Bronchial epithelial cell (primary cell): ENCODE measurements around the gene PTEN. TPM values are rescaled to one million over a fixed set of nuclear protein-coding genes. Genes with fewer than 3 reads are reported as not detected.
"Not testable (repeated sequence)": the region's sequence is repeated elsewhere in the genome, so short reads cannot be mapped to it uniquely, and the experiment has no call there.

Experiments used
- DNase-seq: peaks from one replicate; pipeline ENCODE4 v3.0.0-alpha.2; 2010; ENCODE audit warnings: low read depth
- FAIRE-seq: peaks from 2 replicates; lab custom pipeline; 2011; peaks lifted over from hg19 to GRCh38; lab: Jason Lieb, UNC
- H3K27me3 ChIP-seq: 2 replicates; pipeline ENCODE4 v1.5.1; 2011; ENCODE audit warnings: low read length; ENCODE audit not compliant: control insufficient read depth, insufficient read depth
- H3K36me3 ChIP-seq: 2 replicates; pipeline ENCODE4 v1.5.1; 2011; ENCODE audit warnings: low read length; ENCODE audit not compliant: control insufficient read depth, insufficient read depth
- H3K4me3 ChIP-seq: 2 replicates; pipeline ENCODE4 v1.5.1; 2011; ENCODE audit warnings: mild to moderate bottlenecking, low read depth, low read length, control low read depth
- total RNA-seq: library from RNA; depleted of rRNA; stranded (reverse); fragments of >200 nt; gene quantifications from 2 replicates; pipeline ENCODE4 v1.2.1, GENCODE V29; 2014
- TF ChIP-seq, protein P1 (sequence below): IDR thresholded peaks from 2 replicates; pipeline ENCODE4 v1.5.1; 2011; ENCODE audit warnings: mild to moderate bottlenecking, moderate library complexity, low read length, control low read depth, inconsistent platforms; ENCODE audit not compliant: insufficient read depth, severe bottlenecking

Gene PTEN
- total RNA-seq, 1 donor from 2014 or later, result 90.0 TPM

DNA sequence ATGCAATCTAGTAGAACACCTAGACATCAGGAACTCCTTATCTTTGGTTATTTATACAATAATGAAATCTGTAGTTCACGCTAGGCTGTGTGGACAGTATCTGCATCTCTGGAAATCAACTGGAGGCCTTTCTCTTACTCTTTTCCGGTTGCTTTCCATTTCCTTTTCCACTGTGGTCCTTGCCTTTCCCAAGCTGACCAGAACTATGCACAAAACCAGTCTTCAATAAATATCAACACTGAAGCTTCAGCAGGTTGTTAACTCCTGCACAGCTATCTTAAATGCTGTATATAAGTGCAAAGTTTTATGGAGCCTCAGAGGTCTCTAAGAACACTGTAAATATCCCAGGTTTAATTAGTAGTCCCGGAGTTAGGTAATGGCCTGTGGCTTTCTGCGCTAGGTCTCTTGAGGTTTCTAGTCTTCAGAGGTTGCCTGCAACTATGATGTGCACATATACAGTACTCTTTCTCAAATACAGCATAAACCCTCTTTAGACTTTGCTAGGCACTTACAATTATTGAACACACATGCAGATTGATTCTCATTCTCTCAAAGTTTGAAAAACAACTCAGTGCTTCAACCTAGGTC is 2.5 kb upstream of the PTEN start:
- TF ChIP-seq, protein P1, sequence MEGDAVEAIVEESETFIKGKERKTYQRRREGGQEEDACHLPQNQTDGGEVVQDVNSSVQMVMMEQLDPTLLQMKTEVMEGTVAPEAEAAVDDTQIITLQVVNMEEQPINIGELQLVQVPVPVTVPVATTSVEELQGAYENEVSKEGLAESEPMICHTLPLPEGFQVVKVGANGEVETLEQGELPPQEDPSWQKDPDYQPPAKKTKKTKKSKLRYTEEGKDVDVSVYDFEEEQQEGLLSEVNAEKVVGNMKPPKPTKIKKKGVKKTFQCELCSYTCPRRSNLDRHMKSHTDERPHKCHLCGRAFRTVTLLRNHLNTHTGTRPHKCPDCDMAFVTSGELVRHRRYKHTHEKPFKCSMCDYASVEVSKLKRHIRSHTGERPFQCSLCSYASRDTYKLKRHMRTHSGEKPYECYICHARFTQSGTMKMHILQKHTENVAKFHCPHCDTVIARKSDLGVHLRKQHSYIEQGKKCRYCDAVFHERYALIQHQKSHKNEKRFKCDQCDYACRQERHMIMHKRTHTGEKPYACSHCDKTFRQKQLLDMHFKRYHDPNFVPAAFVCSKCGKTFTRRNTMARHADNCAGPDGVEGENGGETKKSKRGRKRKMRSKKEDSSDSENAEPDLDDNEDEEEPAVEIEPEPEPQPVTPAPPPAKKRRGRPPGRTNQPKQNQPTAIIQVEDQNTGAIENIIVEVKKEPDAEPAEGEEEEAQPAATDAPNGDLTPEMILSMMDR, result no peak
- Histone ChIP-seq H3K27me3 (no peaks in the 10 kb centered on the region), H3K4me3 (no peak overlapping the region), H3K36me3 (no peaks in the 10 kb centered on the region)
- DNase-seq, result no peak
- FAIRE-seq, result no peak

DNA sequence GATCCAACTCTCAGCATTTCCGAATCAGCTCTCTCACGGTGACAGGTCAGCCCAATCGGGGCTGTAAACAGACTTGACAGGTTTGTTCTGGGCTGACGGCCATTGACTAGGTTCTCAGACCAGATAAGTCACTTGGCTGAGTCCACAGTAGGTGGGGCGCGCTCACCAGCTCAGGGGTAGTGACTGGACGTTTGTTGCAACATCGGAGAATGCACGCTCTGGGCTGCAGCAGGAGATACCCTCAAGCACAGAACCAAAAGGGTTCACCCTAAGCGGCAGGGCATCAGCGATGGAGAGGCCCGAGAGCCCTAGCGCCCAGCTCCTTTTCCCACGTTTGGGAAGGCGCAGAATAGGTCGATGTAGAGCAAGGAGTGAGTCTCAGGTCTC is 1.9 kb upstream of the PTEN start:
- FAIRE-seq (no peak), DNase-seq (peak; percentile 88)

GRCh38 chr10:87861953-87862678 is 1.3 kb upstream of the PTEN start:
- TF ChIP-seq, protein P1, result no peak
- DNase-seq, result peak; percentile 81
- H3K36me3 ChIP-seq, result no peaks in the 10 kb centered on the region
- no peaks in the 10 kb centered on the region for H3K27me3 ChIP-seq
- FAIRE-seq, result no peak
- peak overlapping the region; percentile 89 for H3K4me3 ChIP-seq

More for the DNA sequence above, 1.9 kb upstream of the PTEN start:
- TF ChIP-seq, protein P1, result peak; percentile 53
- Histone ChIP-seq H3K27me3 (no peaks in the 10 kb centered on the region), H3K4me3 (peak overlapping the region; percentile 89), H3K36me3 (no peaks in the 10 kb centered on the region)

DNA sequence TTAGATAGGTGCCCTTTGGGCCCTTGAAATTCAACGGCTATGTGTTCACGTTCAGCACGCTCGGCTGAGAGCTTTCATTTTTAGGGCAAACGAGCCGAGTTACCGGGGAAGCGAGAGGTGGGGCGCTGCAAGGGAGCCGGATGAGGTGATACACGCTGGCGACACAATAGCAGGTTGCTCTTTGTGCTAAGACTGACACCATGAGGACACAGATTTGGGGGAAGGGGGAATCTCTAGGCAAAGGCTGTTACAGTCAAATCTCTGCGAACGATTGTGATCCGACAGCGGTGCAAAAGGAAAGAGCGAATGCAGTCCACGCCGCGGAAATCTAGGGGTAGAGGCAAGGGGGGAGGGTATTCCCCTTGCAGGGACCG is 759 bp upstream of the PTEN start:
- FAIRE-seq (no peak), DNase-seq (peak; percentile 52)
- Histone ChIP-seq H3K27me3 (no peaks in the 10 kb centered on the region), H3K4me3 (peak overlapping the region; percentile 89), H3K36me3 (no peaks in the 10 kb centered on the region)
- TF ChIP-seq, protein P1, result no peak

DNA sequence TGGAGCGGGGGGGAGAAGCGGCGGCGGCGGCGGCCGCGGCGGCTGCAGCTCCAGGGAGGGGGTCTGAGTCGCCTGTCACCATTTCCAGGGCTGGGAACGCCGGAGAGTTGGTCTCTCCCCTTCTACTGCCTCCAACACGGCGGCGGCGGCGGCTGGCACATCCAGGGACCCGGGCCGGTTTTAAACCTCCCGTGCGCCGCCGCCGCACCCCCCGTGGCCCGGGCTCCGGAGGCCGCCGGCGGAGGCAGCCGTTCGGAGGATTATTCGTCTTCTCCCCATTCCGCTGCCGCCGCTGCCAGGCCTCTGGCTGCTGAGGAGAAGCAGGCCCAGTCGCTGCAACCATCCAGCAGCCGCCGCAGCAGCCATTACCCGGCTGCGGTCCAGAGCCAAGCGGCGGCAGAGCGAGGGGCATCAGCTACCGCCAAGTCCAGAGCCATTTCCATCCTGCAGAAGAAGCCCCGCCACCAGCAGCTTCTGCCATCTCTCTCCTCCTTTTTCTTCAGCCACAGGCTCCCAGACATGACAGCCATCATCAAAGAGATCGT is 598 bp downstream of the PTEN start:
- not testable (repeated sequence) for FAIRE-seq, H3K36me3 ChIP-seq, DNase-seq, H3K27me3 ChIP-seq
- H3K4me3 ChIP-seq, result peak overlapping the region; percentile 89

DNA sequence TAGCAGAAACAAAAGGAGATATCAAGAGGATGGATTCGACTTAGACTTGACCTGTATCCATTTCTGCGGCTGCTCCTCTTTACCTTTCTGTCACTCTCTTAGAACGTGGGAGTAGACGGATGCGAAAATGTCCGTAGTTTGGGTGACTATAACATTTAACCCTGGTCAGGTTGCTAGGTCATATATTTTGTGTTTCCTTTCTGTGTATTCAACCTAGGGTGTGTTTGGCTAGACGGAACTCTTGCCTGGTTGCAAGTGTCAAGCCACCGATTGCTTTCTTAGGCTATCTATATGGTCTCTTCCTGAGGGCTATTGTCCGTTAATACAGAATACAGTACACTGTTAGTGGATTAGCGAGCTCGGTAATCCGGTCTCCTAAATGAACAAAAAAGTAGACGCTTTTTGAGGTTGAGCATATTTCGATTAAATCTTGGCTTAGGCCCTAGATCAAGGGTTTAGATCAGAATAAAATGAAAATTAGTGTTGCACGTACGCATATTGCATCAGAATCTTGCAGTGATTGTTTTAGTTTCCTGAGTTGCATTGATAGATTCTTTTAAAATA is 1.2 kb downstream of the PTEN start:
- TF ChIP-seq, protein P1, result no peak
- no peak for DNase-seq
- no peak for FAIRE-seq
- peak overlapping the region; percentile 89 for H3K4me3 ChIP-seq
- H3K36me3 ChIP-seq, result no peaks in the 10 kb centered on the region
- no peaks in the 10 kb centered on the region for H3K27me3 ChIP-seq
